GM12878 (cell line): Measurements from ENCODE around the gene GGT6. TPM values are rescaled to one million over a fixed set of nuclear protein-coding genes. Genes with fewer than 3 reads are reported as not detected.

ENCODE experiments used
- ATAC-seq: fragments of 200-7000 bp; cut with Tn5 transposase; 3 replicates; pipeline ENCODE4 v1.9.1; 2020; ENCODE audit warnings: mild to moderate bottlenecking, moderate library complexity
- BruUV-seq: library from RNA; stranded (reverse); fragments of 400-500 nt; replicated peaks from 2 replicates; lab custom pipeline; 2021; lab: Mats Ljungman, UMichigan
- CTCF ChIA-PET: fragments of 300-600 bp; sonication (Branson Sonifier 250); formaldehyde crosslinking; extraction: SDS; loops from one replicate; lab custom pipeline; 2021; ENCODE audit warnings: inconsistent platforms; lab: Yijun Ruan, JAX
- POLR2A ChIA-PET: fragments of 350-600 bp; formaldehyde crosslinking; extraction: SDS; loops from one replicate; lab custom pipeline; 2021; ENCODE audit warnings: inconsistent platforms; lab: Charles Lee
- RAD21 ChIA-PET: fragments of 300-600 bp; sonication (Branson Sonifier 250); formaldehyde crosslinking; loops from one replicate; lab custom pipeline; 2023; ENCODE audit warnings: antibody characterized with exemption; ENCODE audit not compliant: unreplicated experiment; lab: Charles Lee
- SMC1A ChIA-PET: fragments of 300-600 bp; sonication (Branson Sonifier 250); formaldehyde crosslinking; loops from one replicate; lab custom pipeline; 2023; ENCODE audit not compliant: unreplicated experiment, uncharacterized antibody; lab: Charles Lee
- DNase-seq: peaks from one replicate; pipeline ENCODE4 v3.0.0-alpha.2; 2011; ENCODE audit warnings: low read depth, low spot score
- FAIRE-seq: peaks from 3 replicates; lab custom pipeline; 2011; peaks lifted over from hg19 to GRCh38; lab: Jason Lieb, UNC
- H2AFZ ChIP-seq: 2 replicates; pipeline ENCODE4 v1.6.0; 2011; ENCODE audit warnings: low read depth, low read length, control low read depth; ENCODE audit not compliant: control insufficient read depth
- H3K27ac ChIP-seq: 2 replicates; pipeline ENCODE4 v1.5.1; 2011; ENCODE audit warnings: control low read depth; ENCODE audit not compliant: control insufficient read depth, insufficient read depth
- H3K27me3 ChIP-seq, 2 experiments: replicated peaks in 1 of 2; 2 replicates each; pipeline versions ENCODE4 v1.6.0 to v1.6.1; 2011; ENCODE audit warnings: low read length in 1 of 2; ENCODE audit not compliant: control insufficient read depth in 2 of 2, insufficient read depth in 2 of 2
- H3K36me3 ChIP-seq, 2 experiments: 2 replicates each; pipeline ENCODE4 v1.5.1; 2011; ENCODE audit warnings: low read length in 1 of 2; ENCODE audit not compliant: control insufficient read depth in 2 of 2, insufficient read depth in 2 of 2
- H3K4me1 ChIP-seq: 2 replicates; pipeline ENCODE4 v1.6.1; 2011; ENCODE audit warnings: mild to moderate bottlenecking, low read length, moderate library complexity, mixed read lengths; ENCODE audit not compliant: control insufficient read depth, insufficient read depth
- H3K4me2 ChIP-seq: 2 replicates; pipeline ENCODE4 v1.6.0; 2011; ENCODE audit warnings: control low read depth; ENCODE audit not compliant: control insufficient read depth, insufficient read depth
- H3K4me3 ChIP-seq: fragments of 200-600 bp; sonication (generic); 2 replicates; pipeline ENCODE4 v1.5.1; 2016
- H3K79me2 ChIP-seq: 2 replicates; pipeline ENCODE4 v1.6.0; 2011; ENCODE audit warnings: low read length; ENCODE audit not compliant: control insufficient read depth, insufficient read depth
- H3K9ac ChIP-seq: 2 replicates; pipeline ENCODE4 v1.8.0; 2011; ENCODE audit warnings: low read length, control low read depth, mixed read lengths; ENCODE audit not compliant: control insufficient read depth, insufficient read depth
- H3K9me3 ChIP-seq: replicated peaks from 3 replicates; pipeline ENCODE4 v1.5.1; 2011; ENCODE audit warnings: mild to moderate bottlenecking, low read length; ENCODE audit not compliant: control insufficient read depth, insufficient read depth
- H4K20me1 ChIP-seq: 2 replicates; pipeline ENCODE4 v1.6.0; 2011; ENCODE audit not compliant: control insufficient read depth, insufficient read depth
- NFIC ChIP-seq: IDR thresholded peaks from 2 replicates; pipeline ENCODE4 v1.6.1; 2012; ENCODE audit warnings: low read depth, mild to moderate bottlenecking, inconsistent platforms, low read length, moderate library complexity
- NR2C2 ChIP-seq: IDR thresholded peaks from 2 replicates; pipeline ENCODE4 v1.6.1; 2011; ENCODE audit warnings: borderline replicate concordance, low read depth; ENCODE audit not compliant: control insufficient read depth, insufficient read length
- NR2F1 ChIP-seq: fragments of 450-650 bp; conservative IDR thresholded peaks from 2 replicates; pipeline ENCODE4 v1.6.1; 2017; ENCODE audit warnings: mild to moderate bottlenecking
- POLR2A ChIP-seq: IDR thresholded peaks from 2 replicates; pipeline ENCODE4 v1.6.1; 2011; ENCODE audit warnings: low read depth, mild to moderate bottlenecking, low read length
- RCOR1 ChIP-seq: conservative IDR thresholded peaks from 2 replicates; pipeline ENCODE4 v1.6.1; 2012; ENCODE audit warnings: low read depth, low read length, improper control_type of control experiment
- SIX5 ChIP-seq: IDR thresholded peaks from 2 replicates; pipeline ENCODE4 v1.6.1; 2011; ENCODE audit warnings: mild to moderate bottlenecking, low read depth, low read length, moderate library complexity; ENCODE audit not compliant: severe bottlenecking
- WGBS: methylation state at CpG from one replicate; pipeline ENCODE4 v1.1.6; 2016; ENCODE audit warnings: low lambda C conversion rate; ENCODE audit not compliant: insufficient replicate concordance, insufficient coverage; ENCODE audit errors: missing lambda C conversion rate; 5-methylcytosine and 5-hydroxymethylcytosine counted together
- in situ Hi-C: fragments of 300-500 bp; cut with MboI; formaldehyde crosslinking; loops from 9 replicates; pipeline ENCODE4 v1.14.3; 2018; ENCODE audit warnings: mixed read lengths
- intact Hi-C: fragments of 100-400 bp; cut with micrococcal nuclease; formaldehyde crosslinking; loops from one replicate; pipeline ENCODE4 v1.14.2; 2022; ENCODE audit not compliant: unreplicated experiment
- polyA plus RNA-seq, 11 experiments: library from polyadenylated mRNA; depleted of rRNA in 4 of 11; unstranded in 6 of 11; stranded (reverse) in 5 of 11; fragments of >200 nt; fragmentation: Nextera tagmentation in 4 of 11; fragmentation: Illumina TruSeq in 1 of 11; extraction: Ambion mirVana in 4 of 11; extraction: Trizol in 1 of 11; gene quantifications; 1 replicate in 1 of 11; 2 replicates in 10 of 11; pipeline versions ENCODE4 v1.2.1 to v1.2.3, GENCODE V29; 2011 to 2016; ENCODE audit warnings: inconsistent platforms in 2 of 11, missing spikeins in 2 of 11, low read depth in 1 of 11
- total RNA-seq, 4 experiments: library from RNA; depleted of rRNA in 3 of 4; stranded (reverse); fragments of >200 nt in 3 of 4; fragmentation: Illumina TruSeq in 1 of 4; extraction: Trizol in 1 of 4; gene quantifications; 2 replicates each; pipeline versions ENCODE4 v1.2.1 to v1.2.3, GENCODE V29; 2013 to 2021
- TF ChIP-seq, protein P1 (sequence below): fragments of 450-650 bp; IDR thresholded peaks from 2 replicates; pipeline ENCODE4 v1.6.1; 2016; ENCODE audit warnings: mild to moderate bottlenecking, moderate library complexity, borderline replicate concordance

GGT6 gene
- total and polyA plus RNA-seq, 10 of the 15 experiments (the other 5 are each of a cell fraction or from before 2014, with no cell fraction given), result 0.01 to 0.26 (median 0.13) TPM; not detected in 5

DNA sequence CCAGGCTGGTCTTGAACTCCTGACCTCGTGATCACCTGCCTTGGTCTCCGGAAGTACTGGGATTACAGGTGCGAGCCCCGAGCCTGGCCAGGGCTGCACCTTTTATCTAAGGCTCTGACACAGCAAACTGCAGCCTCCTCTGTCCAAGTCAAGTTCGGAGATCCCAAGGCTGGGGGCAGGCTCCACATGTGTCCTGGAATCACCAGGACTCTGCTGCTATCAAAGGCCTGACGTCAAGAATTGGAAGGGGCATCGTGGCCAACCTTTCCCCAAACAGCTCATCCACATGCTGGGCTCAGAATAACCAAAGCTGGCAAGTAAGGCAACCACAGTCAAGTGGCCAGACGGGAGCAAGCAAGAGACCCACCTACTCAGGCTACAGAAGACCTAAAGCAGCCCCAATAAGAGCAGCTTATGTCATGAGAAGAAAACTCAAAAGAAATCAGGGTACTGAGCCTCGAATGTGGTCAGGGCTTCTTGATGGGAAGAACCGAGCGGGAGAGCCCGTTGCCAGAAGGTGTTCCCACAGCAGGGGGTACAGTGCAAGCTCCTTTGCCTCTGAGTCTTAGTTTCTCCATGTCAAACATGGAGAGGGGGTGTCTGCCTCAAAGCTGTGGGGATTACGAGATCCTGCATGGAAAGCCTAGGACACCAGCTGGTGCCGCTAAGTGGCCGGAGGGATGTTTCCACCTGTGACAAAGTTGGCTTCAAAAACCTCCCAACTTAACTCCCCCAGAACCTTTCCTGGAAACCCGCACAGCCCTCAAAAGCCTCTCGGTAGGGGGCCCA, 13.1 kb downstream of the GGT6 start (continued):
- TF ChIP-seq NR2C2, result no peak
- TF ChIP-seq NR2F1, result no peak
- TF ChIP-seq, protein P1, sequence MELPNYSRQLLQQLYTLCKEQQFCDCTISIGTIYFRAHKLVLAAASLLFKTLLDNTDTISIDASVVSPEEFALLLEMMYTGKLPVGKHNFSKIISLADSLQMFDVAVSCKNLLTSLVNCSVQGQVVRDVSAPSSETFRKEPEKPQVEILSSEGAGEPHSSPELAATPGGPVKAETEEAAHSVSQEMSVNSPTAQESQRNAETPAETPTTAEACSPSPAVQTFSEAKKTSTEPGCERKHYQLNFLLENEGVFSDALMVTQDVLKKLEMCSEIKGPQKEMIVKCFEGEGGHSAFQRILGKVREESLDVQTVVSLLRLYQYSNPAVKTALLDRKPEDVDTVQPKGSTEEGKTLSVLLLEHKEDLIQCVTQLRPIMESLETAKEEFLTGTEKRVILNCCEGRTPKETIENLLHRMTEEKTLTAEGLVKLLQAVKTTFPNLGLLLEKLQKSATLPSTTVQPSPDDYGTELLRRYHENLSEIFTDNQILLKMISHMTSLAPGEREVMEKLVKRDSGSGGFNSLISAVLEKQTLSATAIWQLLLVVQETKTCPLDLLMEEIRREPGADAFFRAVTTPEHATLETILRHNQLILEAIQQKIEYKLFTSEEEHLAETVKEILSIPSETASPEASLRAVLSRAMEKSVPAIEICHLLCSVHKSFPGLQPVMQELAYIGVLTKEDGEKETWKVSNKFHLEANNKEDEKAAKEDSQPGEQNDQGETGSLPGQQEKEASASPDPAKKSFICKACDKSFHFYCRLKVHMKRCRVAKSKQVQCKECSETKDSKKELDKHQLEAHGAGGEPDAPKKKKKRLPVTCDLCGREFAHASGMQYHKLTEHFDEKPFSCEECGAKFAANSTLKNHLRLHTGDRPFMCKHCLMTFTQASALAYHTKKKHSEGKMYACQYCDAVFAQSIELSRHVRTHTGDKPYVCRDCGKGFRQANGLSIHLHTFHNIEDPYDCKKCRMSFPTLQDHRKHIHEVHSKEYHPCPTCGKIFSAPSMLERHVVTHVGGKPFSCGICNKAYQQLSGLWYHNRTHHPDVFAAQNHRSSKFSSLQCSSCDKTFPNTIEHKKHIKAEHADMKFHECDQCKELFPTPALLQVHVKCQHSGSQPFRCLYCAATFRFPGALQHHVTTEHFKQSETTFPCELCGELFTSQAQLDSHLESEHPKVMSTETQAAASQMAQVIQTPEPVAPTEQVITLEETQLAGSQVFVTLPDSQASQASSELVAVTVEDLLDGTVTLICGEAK, result no peak
- no peak for TF ChIP-seq SIX5
- TF ChIP-seq NFIC, result no peak
- TF ChIP-seq, all 136 proteins: peak for 0

DNA sequence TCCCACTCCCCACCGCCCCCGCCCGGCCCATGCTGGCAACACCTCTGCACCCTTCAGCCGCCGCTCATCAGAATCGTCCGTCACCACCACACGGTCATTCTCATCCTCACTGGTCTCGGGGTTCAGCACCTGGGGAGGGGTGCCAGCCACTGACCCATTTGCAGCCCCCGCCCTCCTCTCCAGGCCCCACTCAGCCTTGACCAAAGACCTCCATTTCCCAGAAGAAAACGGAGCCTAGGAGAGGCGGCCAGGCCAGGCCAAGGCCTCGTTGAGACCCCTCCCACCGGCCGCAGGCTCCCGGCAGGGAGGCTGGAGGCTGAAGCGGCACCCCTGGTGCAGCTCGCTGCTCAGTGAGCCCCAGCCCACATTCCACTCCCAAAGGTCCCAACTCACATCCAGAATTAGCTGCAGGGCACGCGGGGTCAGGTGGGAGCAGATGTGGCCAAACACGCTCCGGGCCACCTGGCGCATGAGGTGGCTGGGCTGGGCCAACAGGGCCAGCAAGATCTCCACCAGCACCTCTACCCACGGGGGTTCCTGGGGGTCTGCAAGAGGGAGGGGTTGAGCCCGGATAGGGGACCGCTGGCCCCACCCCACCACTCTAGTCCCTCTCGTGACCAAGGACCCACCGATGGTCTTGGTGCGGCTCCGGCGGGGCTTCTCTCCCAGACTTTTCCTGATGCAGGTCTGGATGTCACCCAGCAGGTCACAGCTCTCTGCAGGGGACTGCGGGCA, 15.0 kb downstream of the GGT6 start:
- Histone ChIP-seq H3K36me3 (peaks cover 10 to 60% of the 10 kb centered on the region in 2 experiments; a peak in 3 of 4 replicates), H3K27me3 (no peaks in the 10 kb centered on the region), H2AFZ (no peak overlapping the region), H3K4me3 (no peak overlapping the region)
- FAIRE-seq, result no peak
- TF ChIP-seq POLR2A, result peak; percentile 44
- TF ChIP-seq RCOR1, result no peak
- TF ChIP-seq, all 136 proteins: peak for 1
- Histone ChIP-seq H3K27ac (no peak overlapping the region), H3K9me3 (no peaks in the 10 kb centered on the region), H3K4me1 (no peaks in the 10 kb centered on the region), H4K20me1 (no peaks in the 10 kb centered on the region; the same call in none of the 2 replicates), H3K79me2 (no peaks in the 10 kb centered on the region), H3K4me2 (no peak overlapping the region), H3K9ac (no peak overlapping the region)
- RAD21 ChIA-PET, result no interaction called here
- no TSS peak for BruUV-seq
- intact Hi-C loops (no loop called here), in situ Hi-C loops (no loop called here)
- ATAC-seq, result no peak
- CTCF ChIA-PET, result no interaction called here
- no peak for DNase-seq
- SMC1A ChIA-PET, result no interaction called here
- POLR2A ChIA-PET, result no interaction called here
- 92% methylated on average over 31 of the region's 32 CpGs for WGBS
